HG03460 (cell line): Measurements from ENCODE around the gene JAG2.

Experiments
- ATAC-seq: cut with Tn5 transposase; IDR thresholded peaks from one replicate; pipeline ENCODE4 v1.9.1; 2021; ENCODE audit not compliant: unreplicated experiment

The JAG2 gene

DNA sequence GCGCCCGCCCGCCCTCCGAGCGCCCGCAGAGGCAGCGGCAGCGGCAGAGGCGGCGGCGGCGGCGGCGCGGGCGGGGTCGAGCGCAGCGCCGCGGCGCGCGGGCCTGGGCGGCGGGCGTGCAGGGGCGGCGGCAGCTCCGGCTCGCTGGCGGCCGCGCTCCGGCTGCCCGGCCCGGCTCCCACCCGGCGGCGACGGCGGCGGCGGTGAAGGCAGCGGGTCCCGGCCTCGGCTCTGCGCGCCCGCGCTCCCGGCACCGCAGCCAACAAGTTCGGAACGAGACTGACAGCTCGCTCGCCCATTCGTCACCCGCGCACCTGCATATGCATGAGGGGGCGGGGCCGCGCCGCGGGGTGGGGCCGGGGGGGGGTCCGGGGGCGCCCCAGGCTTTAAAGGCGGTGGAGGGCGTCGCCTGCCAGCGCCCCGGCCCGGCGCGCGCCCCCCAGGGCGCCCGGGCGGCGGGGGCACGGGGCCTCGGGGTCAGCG, at the start of gene JAG2:
JAG2 (minus strand) TSS at position 281 of the 483 bp plus-strand sequence. CDS start 356 bp downstream, outside the sequence.
- ATAC-seq: no peak

DNA sequence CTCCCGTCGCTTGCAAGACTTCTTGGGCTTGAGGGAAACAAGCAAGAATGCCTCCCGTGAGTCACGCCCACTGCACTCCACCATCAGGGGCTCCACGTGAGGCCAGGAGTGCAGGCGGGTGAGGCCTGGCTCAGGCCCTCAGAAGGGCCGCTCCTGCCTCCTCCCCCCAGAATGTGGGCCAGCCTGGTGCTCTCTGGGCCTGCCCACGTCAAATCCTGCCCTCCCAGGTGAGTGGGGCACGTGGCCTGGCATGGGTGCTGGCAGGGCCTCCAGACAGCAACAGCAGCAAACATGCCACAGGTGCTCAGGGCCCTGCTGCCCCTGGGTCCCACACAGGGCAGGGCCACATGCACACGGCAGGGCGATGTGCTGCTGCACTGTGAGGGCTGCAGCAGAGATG, 49.2 kb upstream of the JAG2 start:
- ATAC-seq: no peak

DNA sequence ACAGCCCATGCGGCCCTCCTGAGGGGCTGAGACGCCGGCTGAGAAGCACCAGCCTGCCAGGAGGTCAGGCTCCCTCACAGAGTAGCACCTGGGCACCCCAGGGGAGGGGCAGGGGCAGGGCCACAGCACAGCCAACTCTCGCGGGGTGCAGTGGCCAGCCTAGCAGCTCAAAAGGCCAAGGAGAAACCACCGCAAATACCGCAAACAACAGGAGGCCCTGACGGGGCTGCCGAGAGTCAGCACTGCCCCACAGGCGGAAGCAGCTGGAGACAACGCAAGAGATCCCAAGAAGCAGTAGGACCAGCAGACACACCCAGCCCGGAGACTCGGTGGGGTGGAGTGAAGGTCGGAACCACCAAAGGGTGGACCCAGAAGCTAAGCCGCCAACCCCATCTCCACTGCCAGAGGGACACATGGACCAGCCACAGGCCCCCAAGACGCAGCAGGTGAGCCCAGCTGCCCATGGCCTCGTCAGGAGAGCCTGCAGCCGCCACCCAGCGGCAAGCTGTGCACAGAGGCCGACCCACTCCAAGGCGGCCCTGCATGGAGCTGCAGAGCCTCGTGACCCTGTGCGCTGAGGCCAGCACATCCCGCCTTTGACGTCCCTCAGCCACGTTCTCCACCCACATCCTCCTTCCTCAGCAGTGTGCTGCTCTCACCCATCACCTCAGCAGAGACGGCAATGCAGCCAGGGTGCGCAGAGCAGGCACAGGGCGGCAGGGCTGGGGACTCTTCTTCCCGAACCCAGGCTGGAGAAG, 48.1 kb upstream of the JAG2 start:
- ATAC-seq: no peak

DNA sequence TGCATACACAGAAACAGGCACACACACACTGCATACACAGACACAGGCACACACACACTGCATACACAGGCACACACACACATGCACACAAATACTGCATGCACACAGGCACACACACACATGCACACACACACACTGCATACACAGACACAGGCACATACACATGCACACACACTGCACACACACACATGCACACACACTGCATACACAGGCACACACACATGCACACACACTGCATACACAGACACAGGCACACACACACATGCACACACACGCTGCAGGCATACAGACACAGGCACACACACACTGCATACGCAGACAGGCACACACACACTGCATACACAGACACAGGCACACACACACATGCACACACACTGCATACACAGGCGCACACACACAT, 47.0 kb upstream of the JAG2 start:
- ATAC-seq: no peak

DNA sequence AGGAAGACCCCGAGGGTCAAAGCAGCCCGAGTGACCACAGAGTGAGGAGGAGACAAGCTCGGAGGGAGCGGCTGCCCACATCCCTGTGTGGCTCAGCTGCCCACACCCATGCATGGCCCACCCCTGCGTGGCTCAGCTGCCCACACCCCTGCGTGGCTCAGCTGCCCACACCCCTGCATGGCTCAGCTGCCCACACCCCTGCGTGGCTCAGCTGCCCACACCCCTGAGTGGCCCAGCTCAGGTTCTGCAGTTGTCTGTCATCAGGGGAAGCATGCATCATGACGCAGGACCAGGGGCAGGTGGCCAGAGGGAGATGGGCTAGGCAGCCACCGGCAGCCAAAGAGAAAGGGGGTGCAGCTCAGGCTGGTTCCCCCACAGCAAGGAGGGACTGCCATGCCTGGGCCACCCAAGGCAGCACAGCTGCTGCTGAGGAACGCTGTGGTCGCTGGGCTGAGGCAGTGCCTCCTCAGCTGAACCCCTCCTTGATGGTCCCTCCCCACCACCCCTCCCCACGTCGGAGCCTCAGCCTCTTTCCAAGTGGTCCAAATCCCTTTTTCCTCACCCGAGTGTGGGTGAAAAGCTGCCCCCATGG, 45.8 kb upstream of the JAG2 start:
- ATAC-seq: no peak

DNA sequence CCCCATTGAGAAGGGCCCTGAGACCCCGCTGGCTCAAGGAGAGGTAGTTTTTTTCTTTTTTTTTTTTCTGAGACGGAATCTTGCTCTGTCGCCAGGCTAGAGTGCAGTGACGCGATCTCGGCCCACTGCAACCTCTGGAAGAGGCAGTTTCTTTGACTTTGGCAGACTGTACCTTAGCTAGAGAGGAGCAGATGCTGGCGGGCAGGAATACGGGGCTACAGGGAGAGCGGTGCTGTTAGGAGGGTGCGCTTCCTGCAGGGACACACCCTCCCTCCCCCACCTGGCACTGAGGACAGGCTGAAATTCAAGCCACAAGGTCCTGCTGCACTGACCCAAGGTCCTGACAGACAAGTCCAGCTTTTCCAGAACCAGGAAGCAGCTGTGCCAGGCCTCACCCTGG, 44.8 kb upstream of the JAG2 start:
- no peak for ATAC-seq

DNA sequence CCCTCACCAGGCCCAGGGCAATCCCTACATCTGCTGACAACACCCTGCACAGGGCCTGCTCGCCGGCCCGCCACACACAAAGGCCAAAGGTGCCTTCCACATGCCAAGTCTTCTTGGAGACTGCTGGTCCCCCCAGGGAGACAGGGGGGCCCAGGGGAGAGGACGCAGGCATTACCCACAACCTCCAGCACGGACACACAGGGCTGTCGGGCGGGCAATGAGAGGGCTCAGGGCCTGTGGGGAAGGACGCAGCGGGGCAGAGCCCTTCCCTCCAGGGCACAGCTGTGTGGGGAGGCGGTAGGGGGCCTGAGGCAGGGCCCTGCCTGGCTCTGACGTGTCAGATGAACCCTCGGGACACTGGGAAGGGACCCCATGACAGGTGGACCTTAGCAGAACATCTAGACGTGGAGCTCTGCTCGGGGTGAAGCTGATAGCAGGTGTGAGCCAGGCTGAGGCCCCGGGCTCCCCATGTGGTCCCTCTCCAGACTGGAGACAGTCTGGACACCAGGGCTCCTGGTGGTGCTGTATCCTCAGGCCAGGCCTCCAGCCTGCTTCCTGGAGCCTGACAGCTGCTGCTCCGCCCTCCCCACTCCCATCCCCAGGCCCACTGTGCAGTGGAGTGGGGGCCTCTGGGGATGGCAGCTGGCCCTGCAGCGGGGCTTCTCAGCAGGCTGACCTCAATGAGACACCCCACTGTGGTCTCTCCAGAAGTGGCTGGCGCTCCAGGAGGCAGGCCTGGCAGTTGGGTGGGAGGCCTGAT, 44.1 kb upstream of the JAG2 start:
- ATAC-seq: no peak

DNA sequence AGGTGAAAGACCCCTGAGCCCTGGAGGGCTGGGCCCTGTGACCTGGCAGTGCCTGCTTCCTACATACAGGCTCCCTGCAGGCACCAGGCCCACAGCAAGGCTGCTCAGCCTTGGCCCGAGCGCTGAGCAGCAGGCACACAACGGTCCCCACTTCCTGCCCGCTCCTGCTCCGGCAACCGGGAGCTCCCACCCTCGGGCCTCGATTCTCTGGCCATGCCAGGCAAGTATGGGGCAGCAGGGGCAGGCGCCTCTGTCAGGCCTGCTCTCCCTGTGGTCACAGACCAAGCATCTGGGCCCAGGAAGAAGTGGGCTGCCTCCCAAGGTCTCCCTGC, 43.1 kb upstream of the JAG2 start:
- no peak for ATAC-seq

DNA sequence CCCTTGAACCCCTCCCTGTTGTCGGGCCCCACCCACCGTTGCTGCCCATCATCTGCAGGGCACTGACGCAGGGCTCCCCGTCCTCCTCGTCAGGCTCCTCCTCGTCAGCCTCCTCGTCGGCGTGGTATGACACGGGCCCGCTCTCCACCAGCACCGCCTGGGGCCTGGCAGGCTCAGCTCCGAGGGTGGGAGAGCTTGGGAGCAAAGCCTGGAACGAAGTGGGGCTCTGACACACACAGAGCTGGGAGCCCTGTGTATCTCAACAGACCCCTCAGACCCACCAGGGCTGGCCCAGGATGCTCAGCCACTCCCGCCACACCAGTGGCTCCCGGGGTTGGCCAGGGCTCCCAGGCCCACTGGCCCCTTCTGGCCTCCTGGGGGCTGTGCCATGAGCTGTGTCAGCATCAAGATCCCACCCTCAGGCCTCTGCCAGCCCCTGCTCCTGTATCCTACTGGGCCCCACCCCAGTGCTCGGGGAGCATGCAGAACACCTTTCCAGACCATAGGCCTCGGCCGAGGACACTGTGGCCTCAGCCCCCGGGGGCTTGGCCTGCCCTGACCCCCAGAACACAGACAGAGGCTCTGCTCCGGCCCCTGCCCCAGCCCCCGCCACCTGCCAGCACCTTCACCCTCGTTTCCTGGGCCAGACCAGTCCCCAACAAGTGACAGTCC, 42.6 kb upstream of the JAG2 start:
- no peak for ATAC-seq

DNA sequence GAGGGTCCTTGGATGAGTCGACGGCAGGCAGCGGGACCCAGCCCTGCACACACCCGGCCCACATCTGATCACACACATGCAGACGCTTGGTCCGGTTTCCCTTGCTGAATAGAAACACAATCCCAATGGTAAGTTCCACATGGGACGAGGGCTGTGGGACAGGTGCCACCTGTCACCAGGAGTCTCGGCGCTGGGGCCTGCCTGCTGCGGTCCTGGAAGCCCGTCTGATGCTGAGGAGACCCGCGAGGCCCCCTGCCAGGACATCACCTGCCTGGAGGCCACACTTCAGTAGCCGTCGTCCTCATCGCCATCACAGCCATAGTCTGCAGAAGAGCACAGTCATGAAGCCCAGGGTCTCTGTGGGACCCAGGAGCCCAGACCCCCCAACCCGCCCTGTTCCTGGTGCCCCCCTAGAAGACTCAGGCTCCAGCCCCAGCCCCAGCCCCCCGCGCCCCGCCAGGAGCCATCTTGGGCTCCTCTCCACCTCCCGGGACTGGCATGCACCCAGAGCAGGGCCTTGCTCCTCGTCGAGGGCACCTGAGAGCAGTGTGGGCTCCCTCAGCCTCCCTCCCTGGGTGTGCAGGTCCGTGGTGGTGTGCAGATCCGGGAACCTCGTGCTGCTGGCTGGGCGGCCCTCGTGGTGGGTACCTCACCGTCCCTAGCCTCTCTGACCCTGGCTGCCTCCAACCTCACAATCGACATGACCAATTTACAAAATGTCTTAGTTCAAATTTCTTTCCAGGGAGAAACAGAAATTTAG, 41.9 kb upstream of the JAG2 start:
- no peak for ATAC-seq

DNA sequence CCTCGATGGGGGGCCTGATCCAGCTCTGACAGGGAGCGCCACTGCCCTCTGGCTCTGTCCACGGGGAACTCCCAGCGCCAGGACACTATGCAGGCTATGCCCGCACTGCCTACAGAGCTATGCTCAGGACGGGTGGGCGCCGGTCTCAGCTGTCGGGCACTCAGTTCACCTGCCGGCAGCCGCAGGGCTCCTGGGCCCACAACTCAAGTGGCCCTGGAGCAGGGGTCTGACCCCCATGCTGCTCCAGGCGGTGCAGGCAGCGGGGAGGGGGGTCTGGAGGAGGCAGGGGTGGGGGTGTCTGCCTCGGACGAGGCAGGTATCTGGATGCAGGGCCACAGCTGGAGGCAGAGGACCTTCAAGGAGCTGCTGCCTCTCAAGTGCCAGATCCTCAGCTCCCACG, 41.1 kb upstream of the JAG2 start:
- no peak for ATAC-seq

DNA sequence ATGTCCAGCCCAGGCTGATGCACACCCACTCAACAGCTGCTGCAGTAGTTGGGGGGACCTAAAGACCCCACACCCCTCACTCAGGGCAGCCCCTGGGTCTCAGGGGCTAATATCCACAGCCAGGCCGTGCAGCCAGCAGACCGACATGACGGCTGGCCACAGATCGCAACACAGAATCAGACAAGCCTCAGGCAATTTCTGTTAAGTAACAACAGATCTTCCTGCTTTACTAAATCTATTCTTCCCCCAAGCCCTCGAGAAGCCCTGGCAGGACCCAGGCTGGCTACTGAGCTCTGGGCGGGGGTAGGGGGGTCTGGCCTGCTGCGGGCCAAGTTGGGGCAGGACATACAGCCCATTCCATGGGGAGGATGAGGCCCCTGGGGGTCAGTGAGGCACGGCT, 40.5 kb upstream of the JAG2 start:
- ATAC-seq: no peak

DNA sequence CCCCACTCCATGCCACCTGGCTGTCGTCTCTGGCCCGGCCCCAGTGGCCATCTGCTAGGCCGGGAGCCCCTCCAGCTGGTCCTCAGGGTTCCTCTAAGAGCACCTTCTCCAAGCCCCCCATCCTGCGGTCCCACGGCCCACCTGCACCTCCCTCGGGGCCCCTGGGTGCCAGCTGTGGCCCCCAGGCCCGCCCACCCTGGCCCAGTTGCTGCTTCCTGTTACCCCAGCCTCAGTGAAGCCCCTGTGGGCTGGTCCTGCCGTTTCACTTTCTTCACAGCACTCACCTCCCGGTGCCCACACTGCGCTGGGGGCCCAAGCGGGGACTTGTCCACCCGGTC, 40.1 kb upstream of the JAG2 start:
- ATAC-seq: no peak

DNA sequence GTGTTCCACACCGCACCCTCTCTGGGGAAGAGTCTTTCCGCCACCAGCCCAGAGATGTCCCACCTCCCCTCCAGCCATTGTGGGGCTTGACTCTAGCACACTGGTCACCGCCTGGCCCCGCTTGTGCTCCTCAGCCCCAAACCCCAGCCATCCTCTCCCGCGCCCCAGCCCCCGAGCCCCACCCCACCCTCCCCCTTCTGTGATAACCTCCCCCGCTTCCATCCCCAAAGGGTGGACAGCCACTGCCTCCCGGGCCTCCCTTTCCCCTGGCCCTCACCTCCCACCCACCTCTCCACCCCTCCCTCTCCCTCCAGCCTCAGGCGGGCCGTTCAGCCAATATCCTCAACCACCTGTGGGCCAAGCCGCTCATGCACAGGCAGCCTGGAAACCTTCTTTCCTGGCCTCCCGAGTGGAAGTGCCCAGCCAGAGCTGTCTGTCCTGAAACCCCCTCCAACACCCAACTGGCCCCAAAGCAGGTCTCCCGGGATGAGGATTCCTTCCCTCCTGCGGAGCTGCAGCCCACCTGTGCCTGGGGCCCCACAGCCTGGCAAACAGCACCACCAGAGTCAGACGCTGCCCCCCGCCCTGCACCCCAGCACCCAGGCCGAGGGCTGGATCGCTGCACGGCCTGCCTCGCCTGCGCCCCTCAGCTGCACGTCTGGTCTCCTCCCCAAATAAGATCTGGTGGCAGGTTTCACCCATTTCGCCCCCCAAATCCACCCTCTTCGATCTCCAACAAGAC, 39.6 kb upstream of the JAG2 start:
- ATAC-seq: no peak

DNA sequence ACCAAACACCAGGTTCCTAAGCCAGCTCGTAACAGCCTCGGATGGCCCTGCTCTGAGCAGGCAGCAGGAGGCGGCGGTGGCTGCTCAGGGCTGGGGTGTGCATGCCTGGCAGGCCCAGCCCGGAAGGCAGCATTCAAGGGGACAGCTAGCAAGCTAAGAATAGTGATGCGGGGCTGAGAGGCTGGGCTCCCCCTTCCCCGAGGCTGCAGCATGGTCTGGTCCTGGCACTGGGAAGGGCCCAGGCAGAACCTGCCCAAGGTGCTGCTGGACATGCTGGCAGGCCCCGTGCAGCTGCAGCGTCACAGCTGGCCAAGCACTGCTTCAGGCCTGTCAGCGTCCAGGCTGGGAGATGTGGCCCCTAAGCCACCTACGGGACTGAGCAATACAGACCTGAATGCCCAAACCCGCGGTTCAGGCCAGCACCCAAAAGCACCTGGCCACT, 38.9 kb upstream of the JAG2 start:
- ATAC-seq: no peak

DNA sequence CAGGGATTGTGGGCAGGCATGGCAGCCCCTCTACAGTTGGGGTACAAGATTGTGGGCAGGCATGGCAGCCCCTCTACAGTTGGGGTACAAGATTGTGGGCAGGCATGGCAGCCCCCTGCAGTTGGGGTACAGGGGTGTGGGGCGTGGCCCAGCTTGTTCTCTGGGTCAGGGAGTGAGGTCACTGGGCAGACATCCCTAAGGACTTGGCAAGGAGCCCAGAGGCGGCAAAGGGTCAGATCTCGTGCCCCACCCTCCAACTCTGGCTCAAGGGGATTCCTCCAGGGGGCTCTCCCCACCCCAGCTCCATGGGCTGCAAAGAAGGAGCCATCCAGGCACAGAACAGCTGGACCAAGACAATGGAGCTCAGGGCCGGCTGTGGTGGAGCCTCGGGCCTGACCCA, 38.3 kb upstream of the JAG2 start:
- ATAC-seq: no peak

DNA sequence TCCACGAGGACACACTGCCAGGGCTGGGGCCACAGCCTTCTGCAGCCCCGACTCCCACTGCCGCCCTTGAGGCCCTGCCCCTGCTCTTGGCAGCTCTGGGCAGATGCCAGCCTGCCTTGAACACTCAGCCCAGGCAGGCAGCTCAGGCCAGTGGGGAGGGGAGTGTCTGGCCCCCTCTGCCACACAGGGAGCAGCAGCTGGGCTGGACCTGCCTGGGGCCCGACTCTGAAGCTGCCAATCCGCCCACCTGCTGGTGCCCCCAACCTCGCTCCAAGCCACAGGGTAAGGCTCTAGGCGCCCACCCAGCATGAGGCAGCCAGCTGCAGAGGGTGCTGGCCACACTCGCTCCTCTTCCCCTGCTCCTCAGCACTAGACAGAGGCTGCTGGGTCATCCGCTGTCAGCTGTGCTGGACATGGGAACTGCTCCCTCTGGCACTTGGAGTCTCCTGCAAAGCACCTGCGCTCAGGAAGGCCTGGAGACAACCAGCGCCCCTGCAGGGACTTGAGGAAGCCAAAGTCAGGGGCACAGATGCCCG, 37.2 kb upstream of the JAG2 start:
- ATAC-seq: no peak

DNA sequence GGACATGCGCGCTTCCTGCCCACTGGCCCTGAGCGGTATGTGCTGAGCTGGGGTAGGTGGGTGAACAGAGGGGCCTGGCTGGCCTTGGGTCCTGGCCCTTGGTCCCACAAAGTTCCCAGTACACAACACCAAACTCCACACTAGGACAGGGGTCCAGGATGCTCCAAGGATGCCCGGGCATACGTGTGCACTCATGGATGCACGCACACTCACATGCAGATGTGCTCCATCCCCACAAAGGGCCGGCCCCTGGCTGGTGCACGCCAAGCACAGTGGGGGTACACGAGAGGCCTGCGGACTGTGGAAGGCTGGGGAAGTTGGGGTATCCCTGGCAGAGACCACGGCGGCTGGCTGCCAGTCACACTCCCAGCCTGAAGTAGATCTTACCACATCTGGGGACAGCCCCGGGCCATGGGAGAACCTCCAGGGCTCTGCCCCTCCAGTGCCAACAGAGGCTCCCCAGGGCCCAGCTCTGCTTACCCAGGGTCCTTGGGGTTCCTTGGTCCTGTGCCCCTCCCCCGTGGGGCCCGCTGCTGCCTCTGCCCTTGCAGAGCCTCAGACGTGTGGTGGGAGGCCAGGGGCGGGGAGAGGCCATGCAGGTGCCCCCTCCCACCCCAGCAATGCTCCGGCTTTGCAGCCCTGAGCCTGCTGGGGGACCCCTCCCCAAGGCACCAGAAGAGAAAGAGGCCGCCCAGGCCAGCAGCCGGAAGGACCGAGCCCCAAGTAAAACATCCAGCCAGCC, 36.5 kb upstream of the JAG2 start:
- ATAC-seq: no peak

DNA sequence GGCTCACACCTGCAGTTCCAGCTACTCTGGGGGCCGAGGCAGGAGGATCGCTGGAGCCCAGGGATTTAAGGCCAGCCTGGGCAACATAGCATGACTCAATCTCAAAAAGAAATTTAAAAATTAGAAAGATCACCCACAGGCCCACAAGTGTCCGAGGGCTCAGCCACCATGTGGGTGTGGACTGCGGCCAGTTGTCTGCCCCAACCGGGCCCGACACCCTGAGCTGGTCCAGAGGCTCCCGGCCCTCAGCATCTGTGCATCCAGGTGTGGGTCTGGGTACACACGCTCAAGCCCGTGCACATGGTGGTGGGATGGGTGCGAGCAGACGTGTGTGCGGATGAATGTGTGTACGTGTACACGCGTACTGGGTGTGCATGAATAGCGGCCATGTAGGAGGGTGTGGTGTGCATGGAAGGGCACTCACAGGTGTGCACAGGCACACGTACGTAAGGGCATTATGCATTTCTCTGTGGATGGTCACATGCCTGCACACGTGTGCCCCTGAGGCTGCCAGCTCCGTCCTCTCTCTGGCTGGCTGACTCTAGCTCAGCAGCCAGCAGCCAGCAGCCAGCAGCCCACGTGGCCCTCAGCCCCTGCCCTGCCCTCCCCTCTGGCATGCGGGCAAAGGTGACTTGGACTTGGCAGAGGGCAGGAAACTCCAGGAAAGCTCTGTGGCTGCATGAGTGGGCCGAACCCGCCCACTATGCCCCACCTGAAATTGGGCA, 35.8 kb upstream of the JAG2 start:
- no peak for ATAC-seq
